HG03066 (cell line): ENCODE data around the gene GPD2.

Source experiments
- ATAC-seq: cut with Tn5 transposase; IDR thresholded peaks from one replicate; pipeline ENCODE4 v1.9.1; 2021; ENCODE audit warnings: low read depth; ENCODE audit not compliant: unreplicated experiment

The GPD2 gene

GRCh38 chr2:156435718-156436496 lies at the start of gene GPD2:
TSS of gene GPD2 (plus strand) at chr2:156436379. CDS start at chr2:156476106, 39,727 bp downstream.
- peak; percentile 50 for ATAC-seq

GRCh38 chr2:156394033-156394741 lies 42.0 kb upstream of the GPD2 start:
- ATAC-seq: no peak

GRCh38 chr2:156396126-156396525 lies 40.1 kb upstream of the GPD2 start:
- ATAC-seq: no peak

- ATAC-seq: no peak
Measured at GRCh38 chr2:156397229-156397628, 39.0 kb upstream of the GPD2 start.

- ATAC-seq: no peak
Measured at GRCh38 chr2:156398176-156398575, 38.0 kb upstream of the GPD2 start.

GRCh38 chr2:156399224-156399949 lies 36.8 kb upstream of the GPD2 start:
- no peak for ATAC-seq

- peak; percentile 35 for ATAC-seq
Measured at GRCh38 chr2:156399950-156400705, 36.1 kb upstream of the GPD2 start.

GRCh38 chr2:156400706-156401678 lies 35.2 kb upstream of the GPD2 start:
- peak; percentile 61 for ATAC-seq

GRCh38 chr2:156401861-156402260 lies 34.3 kb upstream of the GPD2 start:
- no peak for ATAC-seq

GRCh38 chr2:156405586-156405985 lies 30.6 kb upstream of the GPD2 start:
- ATAC-seq: no peak

GRCh38 chr2:156411835-156412234 lies 24.3 kb upstream of the GPD2 start:
- ATAC-seq: no peak

- ATAC-seq: no peak
Measured at GRCh38 chr2:156421851-156422250, 14.3 kb upstream of the GPD2 start.

- ATAC-seq: no peak
Measured at GRCh38 chr2:156423674-156424282, 12.4 kb upstream of the GPD2 start.

- ATAC-seq: no peak
Measured at GRCh38 chr2:156427074-156427473, 9.1 kb upstream of the GPD2 start.

- ATAC-seq: no peak
Measured at GRCh38 chr2:156429211-156429610, 7.0 kb upstream of the GPD2 start.

GRCh38 chr2:156430236-156430979 lies 5.8 kb upstream of the GPD2 start:
- peak; percentile 26 for ATAC-seq

- ATAC-seq: peak; percentile 61
Measured at GRCh38 chr2:156430980-156431358, 5.2 kb upstream of the GPD2 start.
